ENCODE data around the gene RNF212B.
A peak's percentile ranks its signal among the peaks of the same experiment; 100 is the strongest.

RNF212B gene

DNA sequence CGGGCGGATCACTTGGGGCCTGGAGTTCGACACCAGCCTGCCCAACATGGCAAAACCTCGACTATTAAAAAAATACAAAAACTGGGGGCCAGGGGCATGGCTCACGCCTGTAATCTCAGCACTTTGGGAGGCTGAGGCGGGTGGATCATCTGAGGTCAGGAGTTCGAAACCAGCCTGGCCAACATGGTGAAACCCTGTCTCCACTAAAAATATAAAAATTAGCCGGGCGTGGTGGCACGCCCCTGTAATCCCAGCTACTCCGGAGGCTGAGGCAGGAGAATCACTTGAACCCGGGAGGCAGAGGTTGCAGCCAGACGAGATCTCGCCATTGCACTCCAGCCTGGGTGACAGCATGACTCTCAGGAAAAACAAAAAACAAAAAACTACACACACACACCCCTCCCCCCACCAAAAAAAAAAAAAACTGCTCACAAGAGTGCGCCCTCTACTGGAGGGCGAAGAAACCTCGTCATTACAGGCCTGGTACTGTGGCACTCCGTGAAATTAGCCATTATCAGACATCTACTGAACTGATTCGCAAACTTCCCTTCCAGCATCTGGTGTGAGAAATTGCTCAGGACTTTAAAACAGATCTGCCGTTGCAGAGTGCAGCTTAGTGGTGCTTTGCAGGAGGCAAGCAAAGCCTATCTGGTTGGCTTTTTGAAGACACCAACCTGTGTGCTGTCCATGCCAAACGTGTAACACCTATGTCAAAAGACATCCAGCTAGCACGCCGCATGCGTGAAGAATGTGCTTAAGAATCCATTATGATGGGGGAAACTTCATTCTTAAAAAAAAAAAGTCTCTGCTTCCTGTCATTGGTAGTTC lies 57.2 kb downstream of the RNF212B start:
- DNase-seq (ENCODE audit: extremely low read depth in 1 of 2, low read depth in 1 of 2) = peak in 1 of 2 donors; percentile 29

DNA sequence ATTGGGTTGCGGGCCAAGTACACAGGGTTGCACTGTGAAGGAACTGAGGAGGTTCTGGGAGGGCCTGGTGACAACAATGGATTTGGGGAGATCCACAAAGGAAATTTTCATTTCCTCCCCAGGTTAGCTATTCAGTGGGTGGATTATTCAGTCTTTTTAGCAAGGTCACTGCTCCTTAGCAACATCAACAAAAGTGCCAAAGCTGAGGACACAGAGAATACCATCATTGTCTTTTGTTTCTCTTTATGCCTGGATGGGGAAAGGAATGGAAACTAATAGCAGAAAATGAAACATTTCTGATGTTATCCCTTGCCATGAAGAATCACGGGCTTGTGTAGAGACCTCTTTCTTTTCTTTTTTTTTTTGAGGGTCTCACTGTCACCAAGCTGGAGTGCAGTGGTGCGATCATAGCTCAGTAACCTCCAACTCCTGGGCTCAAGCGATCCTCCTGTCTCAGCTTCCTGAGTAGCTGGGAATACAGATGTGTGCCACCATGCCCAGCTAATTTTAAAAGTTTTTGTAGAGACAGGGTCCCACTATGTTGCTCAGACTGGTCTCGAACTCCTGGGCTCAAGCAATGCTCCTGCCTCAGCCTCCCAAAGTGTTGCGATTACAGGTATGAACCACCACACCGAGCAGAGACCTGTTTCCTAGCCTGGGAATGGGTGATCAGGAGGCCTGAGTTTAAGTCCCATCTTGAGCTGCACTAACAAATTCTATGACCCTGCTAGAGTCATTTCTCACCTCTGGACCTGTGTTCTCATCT lies 58.5 kb downstream of the RNF212B start:
- DNase-seq (ENCODE audit: extremely low read depth in 1 of 2, low read depth in 1 of 2) = no peak

DNA sequence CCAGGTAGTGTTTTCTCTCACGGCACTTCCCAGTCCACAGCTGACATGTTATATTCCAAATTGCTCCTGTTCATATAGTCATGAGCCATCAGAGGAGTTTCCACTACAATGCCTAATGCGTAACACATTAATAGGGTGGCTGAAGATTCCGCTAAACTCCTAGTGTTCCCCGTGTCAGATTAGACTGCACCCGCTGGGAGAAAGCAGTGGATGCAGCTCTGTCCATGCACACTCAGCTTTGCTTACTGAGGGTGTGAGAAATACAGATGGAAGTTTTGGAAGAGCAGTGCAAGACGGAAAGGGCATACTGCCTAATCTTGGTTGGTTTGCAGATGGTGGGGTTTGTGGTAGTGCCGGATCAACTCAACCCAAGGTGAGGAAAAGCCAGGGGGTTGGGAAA lies 59.4 kb downstream of the RNF212B start:
- no peak for DNase-seq (ENCODE audit: extremely low read depth in 1 of 2, low read depth in 1 of 2)

DNA sequence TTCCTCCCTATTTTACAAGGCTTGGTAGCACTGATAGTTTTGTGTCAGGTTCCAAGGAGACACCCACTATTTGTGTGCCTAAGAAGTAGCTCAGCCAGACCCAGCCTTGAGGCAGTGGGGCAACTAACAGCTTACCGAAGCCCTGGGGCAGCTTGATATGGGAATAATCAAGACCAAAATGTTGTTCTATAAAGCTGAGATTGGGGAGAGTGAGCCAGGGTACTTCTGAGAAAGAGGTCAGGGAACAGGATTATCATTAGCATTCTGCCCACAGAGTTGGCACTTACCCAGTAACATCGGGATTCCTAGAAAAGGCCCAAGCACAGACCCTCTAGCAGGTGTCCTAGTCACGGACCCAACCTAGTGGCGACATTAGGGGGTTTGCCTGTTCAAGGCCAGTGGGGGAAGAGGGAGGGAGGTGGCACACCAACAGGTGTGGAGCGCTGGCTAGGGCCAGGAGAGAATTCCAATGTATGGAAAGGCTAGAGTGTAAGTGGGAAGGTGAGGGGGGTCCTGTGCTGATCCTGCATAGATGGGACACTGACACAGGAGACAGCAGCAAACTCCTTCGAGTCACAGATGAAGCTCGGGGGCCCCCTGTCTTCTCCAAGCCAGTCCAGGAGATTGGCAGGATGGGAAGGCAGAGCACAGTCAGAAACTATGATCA lies 60.0 kb downstream of the RNF212B start:
- DNase-seq (ENCODE audit: extremely low read depth in 1 of 2, low read depth in 1 of 2) = no peak

DNA sequence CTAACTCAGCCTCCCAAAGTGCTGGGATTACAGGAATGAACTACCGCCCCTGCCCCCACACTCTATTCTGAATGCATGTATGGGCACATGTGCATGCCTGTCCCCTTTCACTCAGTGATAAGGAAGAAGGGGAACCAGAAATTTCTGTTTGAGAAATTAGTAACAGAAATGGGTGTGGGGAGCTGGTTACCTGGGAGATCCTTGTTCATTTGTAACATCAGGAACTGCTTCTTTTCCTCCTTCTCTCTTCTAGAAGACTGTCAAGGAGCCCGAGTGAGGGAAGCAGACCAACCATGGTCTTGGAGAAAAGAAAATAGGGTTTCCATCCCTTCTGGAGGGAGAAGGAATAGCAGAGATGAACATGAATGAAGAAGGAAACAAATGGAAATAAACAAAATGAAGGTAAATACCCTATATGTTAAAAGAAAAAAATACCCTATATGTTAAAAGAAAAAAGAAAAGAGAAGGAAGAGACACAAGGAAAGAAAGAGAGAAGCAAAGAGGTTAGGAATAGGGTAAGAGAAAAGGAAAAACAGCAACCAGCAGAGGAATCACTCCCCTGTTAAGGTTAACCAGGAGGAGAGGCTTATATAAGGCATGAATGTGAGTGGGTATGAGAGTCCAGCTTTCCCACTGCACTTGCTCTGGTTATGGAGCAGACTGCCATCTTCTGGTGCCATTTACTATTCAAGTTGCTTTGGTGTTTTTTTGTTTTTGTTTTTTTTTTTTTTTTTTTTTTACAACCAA lies 61.6 kb downstream of the RNF212B start:
- DNase-seq (ENCODE audit: extremely low read depth in 1 of 2, low read depth in 1 of 2) = no peak

DNA sequence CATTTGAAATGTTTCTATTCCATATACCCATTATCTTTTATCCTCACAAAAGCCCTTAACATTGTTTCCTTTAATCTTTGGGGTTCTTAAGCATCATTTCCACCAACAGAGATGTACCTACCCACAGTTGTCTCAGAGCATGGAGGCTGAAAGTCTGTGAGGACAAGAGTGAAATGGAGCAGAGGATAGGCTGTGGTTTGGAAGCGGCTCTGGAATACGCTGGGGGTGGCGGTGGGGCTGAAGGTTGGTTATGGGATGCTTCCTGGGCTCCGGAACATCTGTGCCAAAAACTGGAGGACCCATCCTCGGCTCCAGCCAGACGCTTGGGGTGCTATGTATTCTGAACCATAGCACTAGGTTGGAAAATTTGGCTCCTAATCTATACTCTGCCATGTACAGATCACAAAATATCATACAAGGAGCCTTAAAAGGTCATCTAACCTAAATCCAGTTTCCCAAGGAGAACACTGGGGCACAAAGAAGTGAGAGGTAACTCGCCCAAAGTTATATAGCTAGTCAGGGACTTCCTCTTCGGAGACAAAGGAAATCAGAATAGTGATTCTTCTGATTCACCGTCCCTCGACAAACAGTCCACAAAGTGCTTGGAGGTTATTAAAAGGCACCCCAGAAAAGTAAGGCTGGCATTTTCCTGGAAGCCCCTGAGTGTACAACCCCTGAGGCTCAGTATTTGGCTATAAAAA lies 62.4 kb downstream of the RNF212B start:
- no peak for DNase-seq (ENCODE audit: extremely low read depth in 1 of 2, low read depth in 1 of 2)

DNA sequence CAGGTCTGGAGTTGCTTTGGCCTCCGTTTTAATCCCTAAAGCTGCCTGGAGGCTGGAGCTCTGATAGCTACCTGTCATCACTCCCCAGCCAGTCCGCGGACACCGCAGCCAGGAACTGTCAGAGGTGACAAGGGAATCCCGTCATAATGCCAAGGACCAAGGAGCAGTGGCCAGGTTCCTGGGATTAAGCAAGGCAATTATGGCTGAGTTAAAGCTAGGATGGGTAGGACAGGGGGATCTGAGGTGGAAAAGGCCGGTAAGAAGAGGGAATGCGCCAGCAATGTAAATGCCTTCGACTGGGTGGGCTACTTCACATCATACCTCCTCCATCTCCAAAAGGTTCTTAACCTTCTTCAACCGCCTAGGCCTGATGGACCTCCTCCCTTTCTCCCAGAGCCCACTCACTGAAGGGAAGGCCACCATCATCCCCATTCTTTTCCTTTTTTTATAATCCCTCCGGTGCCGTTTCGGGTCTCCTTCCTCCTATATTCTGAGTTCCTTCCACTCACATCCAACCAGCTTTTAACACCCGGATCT lies 63.0 kb downstream of the RNF212B start:
- DNase-seq (ENCODE audit: extremely low read depth in 1 of 2, low read depth in 1 of 2) = no peak

DNA sequence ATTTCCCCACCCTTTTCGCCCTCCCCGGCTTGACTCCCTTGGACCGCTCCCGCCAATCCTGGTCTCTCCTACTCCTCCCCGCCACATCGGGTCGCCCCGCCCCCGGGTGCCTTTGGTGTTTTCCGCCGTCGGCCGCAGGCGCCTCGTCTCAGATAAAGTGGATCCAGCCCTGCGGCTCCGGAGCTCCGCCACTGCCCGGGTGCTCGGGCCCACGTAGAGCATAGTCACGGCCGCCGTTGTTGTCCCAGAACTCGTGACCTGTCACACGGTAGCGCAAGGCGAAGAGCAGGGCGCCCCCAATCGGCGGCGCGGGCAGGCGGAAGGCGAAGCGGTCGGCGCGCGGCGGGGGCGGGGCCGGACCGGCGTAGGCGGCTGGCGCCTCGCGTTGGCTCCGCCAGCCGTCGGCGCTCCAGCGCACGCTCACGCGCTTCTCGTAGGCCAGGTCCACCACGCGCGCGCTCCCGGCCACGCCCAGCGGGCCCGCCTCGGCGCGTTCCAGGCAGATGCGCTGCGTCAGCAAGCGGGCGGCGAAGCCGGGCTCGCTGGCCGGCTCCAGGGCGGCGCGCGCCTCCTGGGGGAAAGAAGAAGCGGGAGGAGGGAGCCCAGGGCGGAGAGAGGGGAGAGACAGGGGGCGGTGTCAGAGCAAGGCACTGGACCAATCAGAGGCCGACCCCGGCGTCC lies 63.7 kb downstream of the RNF212B start:
- DNase-seq (ENCODE audit: extremely low read depth in 1 of 2, low read depth in 1 of 2) = peak; percentile 85 to 96

DNA sequence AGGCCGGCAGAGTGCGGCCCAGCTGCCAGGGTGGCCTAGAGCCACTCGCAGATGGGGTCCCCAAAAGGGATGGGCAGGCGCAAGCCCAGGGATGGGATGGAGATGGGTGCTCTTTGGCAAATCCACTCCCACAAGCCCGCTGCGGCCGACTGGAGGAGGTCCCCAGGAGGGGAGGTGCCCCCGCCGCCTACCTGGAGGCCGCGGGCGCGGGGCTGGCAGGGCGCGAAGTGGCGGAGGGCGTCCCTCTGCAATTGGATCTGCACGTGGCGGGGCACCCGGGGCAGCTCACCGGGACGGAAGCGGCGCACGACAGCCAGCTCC lies 64.2 kb downstream of the RNF212B start:
- DNase-seq (ENCODE audit: extremely low read depth in 1 of 2, low read depth in 1 of 2) = no peak

DNA sequence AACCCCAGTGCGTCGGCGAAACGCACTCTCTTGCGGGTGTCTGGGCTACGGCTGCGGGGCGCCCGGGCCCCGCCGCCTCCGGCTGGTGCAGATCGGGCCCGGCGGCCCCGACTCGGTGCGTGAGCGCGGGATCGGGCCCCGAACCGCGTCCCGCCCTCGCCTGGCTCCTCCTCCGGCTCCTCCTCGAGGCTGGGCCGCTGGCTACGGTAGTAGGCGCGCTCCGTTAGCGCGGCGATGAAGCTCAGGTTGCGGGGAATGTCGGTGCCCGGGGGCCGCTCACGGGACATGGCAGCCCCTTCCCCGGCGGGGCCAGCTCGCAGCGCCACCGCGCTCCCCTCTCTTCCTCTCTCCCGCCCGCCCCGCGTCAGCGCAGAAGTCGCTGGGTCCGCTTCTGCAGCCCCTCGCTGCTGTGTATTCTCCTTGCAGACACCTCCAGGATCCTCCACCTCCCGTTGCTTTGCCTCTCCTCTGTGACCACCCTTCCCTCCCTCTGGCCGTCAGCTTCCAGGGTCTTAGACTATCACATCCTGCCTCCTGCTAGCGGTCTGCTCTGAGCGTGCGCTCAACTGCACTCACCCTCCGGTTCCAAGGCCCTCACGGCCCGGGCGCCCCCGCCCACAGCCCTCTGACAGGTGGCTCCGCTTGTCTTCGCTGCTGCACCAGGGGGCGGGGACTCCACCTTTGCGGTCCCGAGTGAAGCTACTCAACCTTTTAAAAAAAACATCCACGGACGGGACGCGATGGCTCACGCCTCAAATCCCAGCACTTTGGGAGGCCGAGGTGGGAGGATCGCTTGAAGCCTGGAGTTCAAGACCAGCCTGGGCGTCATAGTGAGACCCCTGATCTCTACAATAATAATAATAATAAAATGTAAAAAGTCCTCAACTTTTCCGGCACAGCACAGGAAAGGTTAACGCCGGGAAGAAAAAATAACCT lies 64.8 kb downstream of the RNF212B start, which contains the start of gene PPP1R3E:
Gene PPP1R3E (minus strand): TSS at position 570 of the 936 bp plus-strand sequence. CDS start 283 bp downstream, at position 287.
- DNase-seq (ENCODE audit: extremely low read depth in 1 of 2, low read depth in 1 of 2) = peak; percentile 60 to 79

DNA sequence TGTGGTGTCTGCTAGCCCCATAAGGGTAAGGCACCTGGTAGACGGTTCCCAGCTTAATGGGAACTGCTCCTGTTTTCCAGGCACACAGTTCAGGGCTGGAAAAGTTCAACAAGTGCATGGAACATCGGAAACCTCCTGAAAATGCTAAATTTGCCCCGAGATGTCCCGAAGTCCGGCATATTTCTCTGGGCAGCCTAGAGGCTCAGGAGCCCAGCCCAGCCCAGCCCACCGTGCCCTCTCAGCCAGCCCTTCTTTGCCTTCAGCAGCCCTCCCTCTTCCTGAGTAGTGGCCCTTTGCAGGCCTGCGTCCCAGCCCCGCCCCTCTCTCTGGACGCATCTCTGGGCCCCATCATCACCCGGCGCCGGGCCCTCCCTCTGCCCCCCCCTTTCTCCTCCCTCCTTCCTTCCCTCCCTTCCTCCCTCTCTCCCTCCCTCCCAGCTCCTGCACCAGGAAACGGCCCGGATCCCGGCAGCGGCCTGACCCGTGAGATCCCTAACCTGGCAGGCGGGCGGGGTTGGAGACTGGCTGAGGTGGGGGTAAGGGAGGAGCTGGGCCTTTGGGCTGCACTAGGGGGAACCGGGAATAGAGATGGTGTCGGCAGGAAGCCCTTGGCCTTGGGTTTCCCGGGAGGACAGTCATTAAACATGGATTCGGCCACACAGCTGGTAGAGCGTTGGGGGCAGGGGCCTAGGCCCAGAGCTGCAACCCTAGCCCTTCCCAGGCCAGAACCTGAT lies 68.8 kb downstream of the RNF212B start, which contains the start of gene BCL2L2:
Gene BCL2L2 (plus strand): TSS at position 422 of the 734 bp plus-strand sequence. CDS start 935 bp downstream, outside the sequence.
- DNase-seq (ENCODE audit: extremely low read depth in 1 of 2, low read depth in 1 of 2) = no peak

DNA sequence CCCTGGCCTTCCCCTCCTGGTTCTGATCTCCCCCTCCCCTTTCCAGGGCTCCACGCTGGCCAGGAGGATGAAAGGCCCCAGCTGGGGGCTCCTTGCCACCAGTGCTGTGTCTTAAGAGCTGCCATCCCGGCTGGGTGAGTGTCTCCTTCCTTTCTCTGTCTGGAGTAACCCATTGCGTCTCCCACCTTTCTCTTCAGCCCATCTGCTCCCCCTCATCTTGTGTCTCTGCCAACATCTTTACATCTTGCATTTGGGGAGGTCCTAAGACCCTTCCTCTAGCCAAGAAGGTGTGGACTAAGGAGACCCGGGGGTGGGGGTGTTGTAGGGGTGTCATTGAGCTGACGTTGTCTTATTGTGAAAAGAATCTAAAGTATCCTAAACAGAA lies 69.4 kb downstream of the RNF212B start:
- no peak for DNase-seq (ENCODE audit: extremely low read depth in 1 of 2, low read depth in 1 of 2)

DNA sequence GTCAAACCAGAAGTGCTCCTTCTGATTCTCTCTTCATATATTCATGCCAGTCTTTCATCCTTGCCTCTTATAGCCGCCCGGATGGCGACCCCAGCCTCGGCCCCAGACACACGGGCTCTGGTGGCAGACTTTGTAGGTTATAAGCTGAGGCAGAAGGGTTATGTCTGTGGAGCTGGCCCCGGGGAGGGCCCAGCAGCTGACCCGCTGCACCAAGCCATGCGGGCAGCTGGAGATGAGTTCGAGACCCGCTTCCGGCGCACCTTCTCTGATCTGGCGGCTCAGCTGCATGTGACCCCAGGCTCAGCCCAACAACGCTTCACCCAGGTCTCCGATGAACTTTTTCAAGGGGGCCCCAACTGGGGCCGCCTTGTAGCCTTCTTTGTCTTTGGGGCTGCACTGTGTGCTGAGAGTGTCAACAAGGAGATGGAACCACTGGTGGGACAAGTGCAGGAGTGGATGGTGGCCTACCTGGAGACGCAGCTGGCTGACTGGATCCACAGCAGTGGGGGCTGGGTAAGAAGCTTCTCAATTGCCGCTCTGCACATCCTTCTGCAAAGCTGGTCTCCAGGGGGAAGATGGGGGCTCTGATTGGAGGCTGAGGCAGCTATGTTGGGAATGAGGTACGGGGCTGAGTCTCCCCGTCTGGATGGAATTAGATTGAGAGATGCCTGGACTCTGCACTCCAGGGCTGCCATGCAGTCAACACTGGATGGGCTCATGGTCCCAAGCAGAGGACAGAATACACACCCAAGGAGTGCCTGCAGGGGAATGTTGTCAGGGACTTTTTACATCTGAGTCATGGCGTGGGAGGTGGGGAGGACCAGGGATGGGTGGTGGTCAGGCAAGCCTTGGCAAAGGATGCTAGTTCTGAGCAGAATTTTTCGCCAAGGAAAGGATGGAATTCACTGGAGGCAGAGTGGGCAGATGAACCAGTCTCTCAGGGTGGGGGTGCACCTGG lies 70.2 kb downstream of the RNF212B start:
- no peak for DNase-seq (ENCODE audit: extremely low read depth in 1 of 2, low read depth in 1 of 2)

DNA sequence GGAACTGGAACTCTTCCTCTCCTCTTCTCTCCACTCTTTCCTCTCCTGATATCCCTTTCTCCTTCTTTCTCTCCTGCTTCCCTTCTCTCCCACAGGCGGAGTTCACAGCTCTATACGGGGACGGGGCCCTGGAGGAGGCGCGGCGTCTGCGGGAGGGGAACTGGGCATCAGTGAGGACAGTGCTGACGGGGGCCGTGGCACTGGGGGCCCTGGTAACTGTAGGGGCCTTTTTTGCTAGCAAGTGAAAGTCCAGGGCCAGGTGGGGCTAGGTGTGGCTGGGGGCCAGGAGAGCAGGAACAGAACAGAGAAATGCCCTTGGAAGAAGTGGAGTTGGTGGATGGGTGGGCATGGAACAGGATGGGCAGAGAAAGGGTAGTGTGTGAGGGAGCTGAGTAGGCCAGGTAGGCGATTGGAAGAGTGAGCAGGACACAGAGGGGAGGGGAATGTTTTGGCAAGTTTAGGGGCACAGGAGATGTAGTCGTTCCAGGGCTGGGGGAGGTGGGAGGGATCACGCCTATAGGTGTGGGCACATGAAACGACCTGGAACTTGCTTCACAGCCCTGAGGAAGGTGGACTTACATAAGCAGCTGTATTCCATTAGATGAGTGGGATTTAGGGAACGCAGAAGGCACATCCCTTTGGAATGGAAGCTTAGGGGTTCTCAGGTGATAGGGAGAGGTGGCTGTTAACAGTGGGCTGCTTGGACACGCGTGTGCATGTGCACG lies 71.1 kb downstream of the RNF212B start:
- no peak for DNase-seq (ENCODE audit: extremely low read depth in 1 of 2, low read depth in 1 of 2)

DNA sequence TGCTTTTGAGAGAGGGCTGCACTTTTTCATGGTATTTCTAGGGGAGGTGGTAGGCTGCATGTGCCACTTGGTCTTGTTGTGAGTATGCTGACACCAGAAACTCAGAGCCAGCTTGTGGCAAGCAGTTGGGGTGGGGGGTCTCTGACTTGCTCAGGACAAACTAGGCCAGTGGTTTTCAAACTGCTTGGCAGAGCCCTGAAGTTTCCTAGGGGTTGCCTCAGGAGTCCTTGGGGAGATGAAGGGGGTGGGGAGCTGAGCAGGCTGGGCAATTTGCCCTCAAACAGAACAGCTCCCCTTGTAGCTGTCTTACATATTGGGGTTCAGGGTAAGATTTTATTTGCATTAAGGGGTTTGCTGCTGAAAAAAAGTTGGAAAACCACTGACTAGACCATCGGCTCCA lies 72.8 kb downstream of the RNF212B start:
- DNase-seq (ENCODE audit: extremely low read depth in 1 of 2, low read depth in 1 of 2) = no peak

DNA sequence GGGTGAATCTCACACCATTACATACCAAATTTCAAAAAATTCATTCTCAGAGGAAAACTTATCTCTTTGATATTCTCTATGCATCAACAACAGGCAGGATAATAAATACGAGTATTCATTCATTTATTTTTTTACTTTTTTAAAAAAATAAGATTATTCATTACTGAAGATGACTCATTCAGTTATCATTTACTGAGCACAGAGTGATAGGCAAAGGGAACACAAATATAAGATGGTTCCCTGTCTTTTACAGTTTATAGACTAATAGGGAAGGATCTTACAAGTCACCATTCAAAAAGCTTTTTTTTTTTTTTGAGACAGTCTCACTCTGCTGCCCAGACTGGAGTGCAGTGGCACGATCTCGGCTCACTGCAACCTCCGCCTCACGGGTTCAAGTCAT lies 78.6 kb downstream of the RNF212B start:
- no peak for DNase-seq (ENCODE audit: extremely low read depth in 1 of 2, low read depth in 1 of 2)

Measured in activated CD8-positive, alpha-beta memory T cell treated with anti-CD3 and anti-CD28 coated beads for 1 hour (primary cell).